Transverse colon (tissue), 4 donors: ENCODE measurements around the gene ZYG11B. TPM values are rescaled to one million over a fixed set of nuclear protein-coding genes. Genes with fewer than 3 reads are reported as not detected.
"Not testable (repeated sequence)": the region's sequence is repeated elsewhere in the genome, so short reads cannot be mapped to it uniquely, and the experiment has no call there.

Experiments used
- DNase-seq: peaks from one replicate; pipeline ENCODE4 v3.0.0-alpha.2; 2019
- H3K27ac ChIP-seq, 4 donors: fragments of 200-600 bp; sonication (generic); 2 replicates each; pipeline ENCODE4 v1.5.1; 2016 to 2018; ENCODE audit warnings: inconsistent platforms in 4 of 4
- H3K27me3 ChIP-seq: fragments of 200-600 bp; sonication (generic); 2 replicates; pipeline ENCODE4 v1.5.1; 2017; ENCODE audit warnings: inconsistent platforms
- H3K36me3 ChIP-seq, 4 donors: fragments of 200-600 bp; sonication (generic); 2 replicates each; pipeline ENCODE4 v1.5.1; 2017 to 2019; ENCODE audit warnings: inconsistent platforms in 4 of 4
- H3K4me1 ChIP-seq, 4 donors: fragments of 200-600 bp; sonication (generic); 2 replicates each; pipeline ENCODE4 v1.5.1; 2017 to 2020; ENCODE audit warnings: inconsistent platforms in 4 of 4
- H3K4me3 ChIP-seq, 4 donors: fragments of 200-600 bp; sonication (generic); 1 replicate in 1 of 4; 2 replicates in 3 of 4; pipeline versions ENCODE4 v1.5.1 to v1.6.1; 2017 to 2019; ENCODE audit warnings: inconsistent platforms in 4 of 4
- H3K9me3 ChIP-seq, 2 donors: fragments of 200-600 bp; sonication (generic); 2 replicates each; pipeline ENCODE4 v1.5.1; 2017 to 2019; ENCODE audit warnings: inconsistent platforms in 2 of 2
- CTCF ChIP-seq, 5 experiments: fragments of 200-600 bp in 3 of 5; fragments of 450-650 bp in 2 of 5; sonication (generic) in 3 of 5; IDR thresholded peaks; 1 replicate in 2 of 5; 2 replicates in 3 of 5; pipeline ENCODE4 v1.5.1; 2016 to 2017; ENCODE audit warnings: antibody characterized with exemption in 5 of 5, inconsistent platforms in 3 of 5, mild to moderate bottlenecking in 2 of 5, moderate library complexity in 1 of 5
- EP300 ChIP-seq: sonication (generic); formaldehyde crosslinking; IDR thresholded peaks from one replicate; pipeline ENCODE4 v1.6.1; 2017; ENCODE audit warnings: antibody characterized with exemption, low read depth
- POLR2A ChIP-seq: fragments of 450-650 bp; IDR thresholded peaks from one replicate; pipeline ENCODE4 v1.6.1; 2016; ENCODE audit warnings: antibody characterized with exemption, mild to moderate bottlenecking, moderate library complexity
- POLR2AphosphoS5 ChIP-seq, 3 donors: sonication (generic); formaldehyde crosslinking; IDR thresholded peaks; one replicate each; pipeline ENCODE4 v1.6.1; 2016; ENCODE audit warnings: antibody characterized with exemption in 3 of 3
- WGBS, 2 donors: methylation state at CpG; one replicate each; pipeline ENCODE4 v1.1.5; 2018; ENCODE audit warnings: low coverage in 1 of 2; 5-methylcytosine and 5-hydroxymethylcytosine counted together
- in situ Hi-C, 4 donors: fragments of 200-750 bp; cut with MboI; loops; one replicate each; pipeline versions ENCODE4 v1.15.0 to v1.15.1; 2017; ENCODE audit warnings: low sequenced_read_pairs in 3 of 4, low pct_ligation_motif_present in 1 of 4, low pct_unique_long_range_greater_than_20kb in 1 of 4
- intact Hi-C: fragments of 100-400 bp; cut with DNase I; formaldehyde crosslinking; loops from one replicate; pipeline ENCODE4 v1.15.1; 2023; ENCODE audit warnings: low total_unique reads
- total RNA-seq, 4 donors: library from RNA; depleted of rRNA; stranded (reverse); fragments of >200 nt; gene quantifications; one replicate each; pipeline ENCODE4 v1.1.0, GENCODE V29; 2016

Gene ZYG11B
- total RNA-seq, 4 donors from 2014 or later: 16.9 to 75.9 (median 45.2) TPM

- in situ Hi-C loops: no loop called here
Measured at GRCh38 chr1:52786148-52786547, 59.9 kb downstream of the ZYG11B start.

GRCh38 chr1:52790429-52790828 is 64.2 kb downstream of the ZYG11B start:
- in situ Hi-C loops, H3K4me1 ChIP-seq, H3K4me3 ChIP-seq, DNase-seq, H3K27ac ChIP-seq, H3K27me3 ChIP-seq, intact Hi-C loops, H3K9me3 ChIP-seq: not testable (repeated sequence)
- peaks cover 0 to 26% (median 6%) of the 10 kb centered on the region in 4 donors for H3K36me3 ChIP-seq
- 90 to 97% methylated on average over 3 to 12 of the region's 12 CpGs for WGBS, 2 donors

More at GRCh38 chr1:52786148-52786547, 59.9 kb downstream of the ZYG11B start:
- WGBS, 2 donors: 86 to 97% methylated on average over 4 of the region's 4 CpGs
- Histone ChIP-seq H3K4me3 (no peak overlapping the region), H3K27ac (no peak overlapping the region), H3K27me3 (no peaks in the 10 kb centered on the region), H3K9me3 (no peaks in the 10 kb centered on the region), H3K36me3 (peaks cover 0 to 34% (median 10%) of the 10 kb centered on the region in 4 donors), H3K4me1 (no peaks in the 10 kb centered on the region)
- intact Hi-C loops: no loop called here
- DNase-seq: no peak
- TF ChIP-seq POLR2AphosphoS5 (IDR thresholded peaks at IDR 0.05) (no peak), CTCF (IDR thresholded peaks at IDR 0.05) (no peak), EP300 (no peak), POLR2A (no peak)

- Histone ChIP-seq H3K4me1 (no peaks in the 10 kb centered on the region), H3K4me3 (no peak overlapping the region), H3K27ac (no peak overlapping the region), H3K36me3 (peaks cover 0 to 19% (median 3%) of the 10 kb centered on the region in 4 donors), H3K27me3 (no peaks in the 10 kb centered on the region), H3K9me3 (no peaks in the 10 kb centered on the region)
- no peak for DNase-seq
- WGBS, 2 donors: 71 to 100% methylated on average over 1 of the region's 1 CpG
- TF ChIP-seq POLR2AphosphoS5 (IDR thresholded peaks at IDR 0.05) (no peak), EP300 (no peak)
- in situ Hi-C loops (no loop called here), intact Hi-C loops (no loop called here)
Measured at GRCh38 chr1:52792036-52792435, 65.8 kb downstream of the ZYG11B start.

DNA sequence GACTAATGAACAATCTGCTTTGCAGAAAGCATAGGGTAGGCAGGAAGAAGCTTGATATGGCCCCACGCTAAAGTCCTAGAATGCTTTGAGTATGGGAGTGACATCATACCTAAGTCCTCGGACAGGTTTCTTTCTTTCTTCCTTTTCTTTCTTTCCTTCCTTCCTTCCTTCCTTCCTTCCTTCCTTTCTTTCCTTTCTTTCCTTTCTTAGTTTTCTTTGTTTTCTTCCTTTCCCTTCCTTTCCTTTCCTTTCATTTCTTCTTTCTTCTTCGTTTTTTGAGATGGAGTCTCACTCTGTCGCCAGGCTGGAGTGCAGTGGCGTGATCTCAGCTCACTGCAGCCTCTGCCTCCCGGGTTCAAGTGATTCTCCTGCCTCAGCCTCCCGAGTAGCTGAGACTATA is 67.5 kb downstream of the ZYG11B start:
- H3K36me3 ChIP-seq: peaks cover 0 to 14% (median 6%) of the 10 kb centered on the region in 4 donors
- WGBS, 2 donors: 69 to 82% methylated on average over 6 to 7 of the region's 7 CpGs
- DNase-seq, in situ Hi-C loops, H3K27me3 ChIP-seq, H3K4me1 ChIP-seq, H3K9me3 ChIP-seq, H3K27ac ChIP-seq, H3K4me3 ChIP-seq, intact Hi-C loops: not testable (repeated sequence)

- intact Hi-C loops (no loop called here), in situ Hi-C loops (no loop called here)
- no peak for DNase-seq
- peaks cover 0 to 16% (median 3%) of the 10 kb centered on the region in 4 donors for H3K36me3 ChIP-seq
- no peaks in the 10 kb centered on the region for H3K9me3 ChIP-seq
- no peak overlapping the region for H3K4me3 ChIP-seq
- no peaks in the 10 kb centered on the region for H3K4me1 ChIP-seq
- H3K27me3 ChIP-seq: no peaks in the 10 kb centered on the region
- no peak overlapping the region for H3K27ac ChIP-seq
- TF ChIP-seq POLR2AphosphoS5 (IDR thresholded peaks at IDR 0.05) (no peak), CTCF (IDR thresholded peaks at IDR 0.05) (no peak), POLR2A (no peak), EP300 (no peak)
- 93 to 94% methylated on average over 3 of the region's 3 CpGs for WGBS, 2 donors
Measured at GRCh38 chr1:52795464-52795863, 69.2 kb downstream of the ZYG11B start.

DNA sequence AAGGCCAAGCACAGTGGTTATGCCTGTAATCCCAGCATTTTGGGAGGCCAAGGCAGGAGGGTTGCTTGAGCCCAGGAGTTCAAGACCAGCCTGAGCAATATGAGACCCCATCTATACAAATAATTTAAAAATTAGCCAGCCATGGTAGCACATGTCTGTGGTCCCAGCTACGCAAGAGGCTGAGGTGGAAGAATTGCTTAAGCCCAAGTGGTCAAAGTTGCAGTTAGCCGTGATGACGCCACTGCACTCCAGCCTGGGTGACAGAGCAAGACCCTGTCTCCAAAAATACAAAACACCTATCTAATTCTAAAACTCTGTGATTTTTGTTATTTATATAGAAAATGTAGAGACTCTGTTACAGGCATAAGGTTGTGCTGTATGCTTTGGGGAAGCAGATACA is 72.1 kb downstream of the ZYG11B start:
- DNase-seq: no peak
- 100% methylated on average over 3 of the region's 3 CpGs; no CpG with 5 or more reads in 1 of the 2 donors for WGBS, 2 donors
- H3K36me3 ChIP-seq: peaks cover 0 to 22% (median 9%) of the 10 kb centered on the region in 4 donors
- TF ChIP-seq POLR2A (no peak), POLR2AphosphoS5 (IDR thresholded peaks at IDR 0.05) (no peak), CTCF (IDR thresholded peaks at IDR 0.05) (no peak), EP300 (no peak)
- in situ Hi-C loops: no loop called here
- no peaks in the 10 kb centered on the region for H3K4me1 ChIP-seq
- no peak overlapping the region for H3K4me3 ChIP-seq
- intact Hi-C loops: no loop called here
- no peaks in the 10 kb centered on the region for H3K9me3 ChIP-seq
- no peak overlapping the region for H3K27ac ChIP-seq
- no peaks in the 10 kb centered on the region for H3K27me3 ChIP-seq
